Placental epithelial cell (primary cell): ENCODE results near the gene TNS4. TPM values are rescaled to one million over a fixed set of nuclear protein-coding genes. Genes with fewer than 3 reads are reported as not detected.

Experiments
- total RNA-seq: library from RNA; depleted of rRNA; stranded (reverse); fragments of >200 nt; gene quantifications from 2 replicates; pipeline ENCODE4 v1.2.3, GENCODE V29; 2012

TNS4 gene
- total RNA-seq = 65.2 and 130 TPM in 2 replicates

GRCh38 chr17:40501499-40501911, at the start of gene TNS4:
TNS4 (minus strand) TSS chr17:40501623; CDS start chr17:40496425, 5,198 bp downstream.

GRCh38 chr17:40443196-40443987, 58.0 kb downstream of the TNS4 start, which contains the start of gene IGFBP4:
IGFBP4 (plus strand) TSS chr17:40443450; CDS start chr17:40443736, 286 bp downstream.

Other genes with a start within 250 kb of the TNS4 start
- 7.5 and 8.9 TPM in 2 replicates for gene CDC6, start 213.7 kb downstream of the TNS4 start, total RNA-seq
- 9.0 and 10.8 TPM in 2 replicates for gene RARA, start 192.4 kb downstream of the TNS4 start, total RNA-seq
- gene GJD3, start 136.9 kb downstream of the TNS4 start, total RNA-seq = 0.33 TPM in 1 of 2 replicates, not detected in the other
- gene TOP2A, start 83.7 kb downstream of the TNS4 start, total RNA-seq = 16.9 and 28.3 TPM in 2 replicates
- gene IGFBP4, start 58.2 kb downstream of the TNS4 start, total RNA-seq = 40.2 and 49.1 TPM in 2 replicates
- gene CCR7, start 63.8 kb upstream of the TNS4 start, total RNA-seq = not detected in 2 replicates
- 94.0 and 121 TPM in 2 replicates for gene SMARCE1, start 146.2 kb upstream of the TNS4 start, total RNA-seq
- 1.6 TPM in 2 replicates for gene KRT222, start 163.6 kb upstream of the TNS4 start, total RNA-seq
- 573 and 600 TPM in 2 replicates for gene KRT24, start 202.1 kb upstream of the TNS4 start, total RNA-seq